Ascending aorta (tissue), 2 donors: Measurements from ENCODE around the gene DIPK1A. TPM values are rescaled to one million over a fixed set of nuclear protein-coding genes. Genes with fewer than 3 reads are reported as not detected.
A peak's percentile ranks its signal among the peaks of the same experiment; 100 is the strongest.

ENCODE experiments used
- DNase-seq, 2 donors: peaks; one replicate each; pipeline ENCODE4 v3.0.0-alpha.2; 2019; ENCODE audit warnings: low spot score in 2 of 2
- H3K27ac ChIP-seq, 2 donors: fragments of 200-600 bp; sonication (generic); one replicate each; pipeline ENCODE4 v1.5.1; 2016 to 2017; ENCODE audit warnings: mild to moderate bottlenecking in 1 of 2
- H3K27me3 ChIP-seq: fragments of 200-600 bp; sonication (generic); one replicate; pipeline ENCODE4 v1.5.1; 2017
- H3K36me3 ChIP-seq, 2 donors: fragments of 200-600 bp; sonication (generic); one replicate each; pipeline ENCODE4 v1.5.1; 2016
- H3K4me1 ChIP-seq, 2 donors: fragments of 200-600 bp; sonication (generic); one replicate each; pipeline ENCODE4 v1.5.1; 2016 to 2017; ENCODE audit warnings: mild to moderate bottlenecking in 1 of 2
- H3K4me3 ChIP-seq, 2 donors: fragments of 200-600 bp; sonication (generic); one replicate each; pipeline ENCODE4 v1.5.1; 2016 to 2017; ENCODE audit warnings: mild to moderate bottlenecking in 1 of 2
- H3K9me3 ChIP-seq, 2 donors: fragments of 200-600 bp; sonication (generic); one replicate each; pipeline ENCODE4 v1.5.1; 2016
- intact Hi-C: fragments of 100-400 bp; cut with DNase I; formaldehyde crosslinking; loops from one replicate; pipeline ENCODE4 v1.15.1; 2023
- total RNA-seq: library from RNA; depleted of rRNA; stranded (reverse); fragments of >200 nt; gene quantifications from one replicate; pipeline ENCODE4 v1.1.0, GENCODE V29; 2016
- TF ChIP-seq, protein P1 (sequence below), 3 experiments: fragments of 200-600 bp in 2 of 3; fragments of 450-650 bp in 1 of 3; sonication (generic) in 2 of 3; IDR thresholded peaks; one replicate each; pipeline ENCODE4 v1.5.1; 2016 to 2019; ENCODE audit warnings: antibody characterized with exemption in 3 of 3, mild to moderate bottlenecking in 1 of 3, moderate library complexity in 1 of 3

Gene DIPK1A
- total RNA-seq, 1 donor from 2014 or later, result 7.0 TPM

DNA sequence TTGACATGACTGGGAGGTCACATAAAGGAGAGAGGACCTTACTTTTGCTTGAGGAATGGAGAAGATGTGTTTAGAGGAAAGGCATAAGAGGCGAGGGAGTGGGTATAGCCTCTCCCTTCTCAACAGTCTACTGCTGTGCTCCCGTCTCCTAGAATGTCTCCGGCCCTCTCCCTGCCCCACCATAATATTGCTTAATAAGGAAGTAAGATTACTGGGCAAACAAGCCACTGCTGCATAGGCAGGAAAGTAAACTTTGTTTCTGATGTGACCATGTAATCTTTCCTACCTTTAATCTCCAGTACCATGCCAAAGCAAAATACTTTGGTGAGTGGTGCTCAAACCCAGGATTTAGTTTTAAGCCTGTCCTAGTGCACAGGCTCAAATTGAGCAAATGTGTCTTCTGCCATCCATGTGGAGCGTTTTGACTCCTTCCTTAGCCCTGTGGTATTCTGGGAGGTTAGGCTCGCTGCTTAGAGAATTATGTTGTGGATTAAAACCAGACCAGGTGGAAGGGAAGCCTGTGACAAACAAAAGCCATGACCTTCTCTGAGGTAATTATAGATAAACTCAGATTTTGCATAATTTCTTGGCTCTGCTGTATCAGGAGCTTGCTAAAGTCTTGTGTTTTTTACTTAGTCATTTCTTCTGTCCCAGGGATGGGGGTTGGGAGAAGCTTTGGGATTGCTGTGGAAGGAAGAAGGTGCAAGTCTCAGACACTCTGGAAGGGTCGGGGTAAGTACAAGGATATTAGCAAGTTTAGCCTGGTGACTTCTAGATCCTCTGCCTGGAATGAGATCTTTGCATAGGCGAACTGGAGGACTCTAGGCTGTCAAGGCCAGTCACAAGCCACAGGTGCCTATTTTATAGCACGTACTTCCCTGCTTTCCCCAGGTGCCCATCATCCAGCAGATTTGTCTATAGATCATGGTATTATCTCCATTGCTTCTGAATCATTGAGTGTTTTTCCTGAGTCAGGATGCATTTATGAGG is 34.5 kb upstream of the DIPK1A start:
- TF ChIP-seq, protein P1, sequence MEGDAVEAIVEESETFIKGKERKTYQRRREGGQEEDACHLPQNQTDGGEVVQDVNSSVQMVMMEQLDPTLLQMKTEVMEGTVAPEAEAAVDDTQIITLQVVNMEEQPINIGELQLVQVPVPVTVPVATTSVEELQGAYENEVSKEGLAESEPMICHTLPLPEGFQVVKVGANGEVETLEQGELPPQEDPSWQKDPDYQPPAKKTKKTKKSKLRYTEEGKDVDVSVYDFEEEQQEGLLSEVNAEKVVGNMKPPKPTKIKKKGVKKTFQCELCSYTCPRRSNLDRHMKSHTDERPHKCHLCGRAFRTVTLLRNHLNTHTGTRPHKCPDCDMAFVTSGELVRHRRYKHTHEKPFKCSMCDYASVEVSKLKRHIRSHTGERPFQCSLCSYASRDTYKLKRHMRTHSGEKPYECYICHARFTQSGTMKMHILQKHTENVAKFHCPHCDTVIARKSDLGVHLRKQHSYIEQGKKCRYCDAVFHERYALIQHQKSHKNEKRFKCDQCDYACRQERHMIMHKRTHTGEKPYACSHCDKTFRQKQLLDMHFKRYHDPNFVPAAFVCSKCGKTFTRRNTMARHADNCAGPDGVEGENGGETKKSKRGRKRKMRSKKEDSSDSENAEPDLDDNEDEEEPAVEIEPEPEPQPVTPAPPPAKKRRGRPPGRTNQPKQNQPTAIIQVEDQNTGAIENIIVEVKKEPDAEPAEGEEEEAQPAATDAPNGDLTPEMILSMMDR (IDR thresholded peaks at IDR 0.05), result no peak
- no peak overlapping the region for H3K27ac ChIP-seq
- H3K36me3 ChIP-seq, result no peaks in the 10 kb centered on the region
- no peaks in the 10 kb centered on the region for H3K27me3 ChIP-seq
- peaks cover 3% of the 10 kb centered on the region in 2 donors for H3K4me1 ChIP-seq
- no peak for DNase-seq
- no peaks in the 10 kb centered on the region for H3K9me3 ChIP-seq
- no peak overlapping the region for H3K4me3 ChIP-seq
- intact Hi-C loops, result loop anchor here (2.0 kb wide), 1 partner anchor 35 kb away; the partner anchor contains the start of gene DIPK1A

DNA sequence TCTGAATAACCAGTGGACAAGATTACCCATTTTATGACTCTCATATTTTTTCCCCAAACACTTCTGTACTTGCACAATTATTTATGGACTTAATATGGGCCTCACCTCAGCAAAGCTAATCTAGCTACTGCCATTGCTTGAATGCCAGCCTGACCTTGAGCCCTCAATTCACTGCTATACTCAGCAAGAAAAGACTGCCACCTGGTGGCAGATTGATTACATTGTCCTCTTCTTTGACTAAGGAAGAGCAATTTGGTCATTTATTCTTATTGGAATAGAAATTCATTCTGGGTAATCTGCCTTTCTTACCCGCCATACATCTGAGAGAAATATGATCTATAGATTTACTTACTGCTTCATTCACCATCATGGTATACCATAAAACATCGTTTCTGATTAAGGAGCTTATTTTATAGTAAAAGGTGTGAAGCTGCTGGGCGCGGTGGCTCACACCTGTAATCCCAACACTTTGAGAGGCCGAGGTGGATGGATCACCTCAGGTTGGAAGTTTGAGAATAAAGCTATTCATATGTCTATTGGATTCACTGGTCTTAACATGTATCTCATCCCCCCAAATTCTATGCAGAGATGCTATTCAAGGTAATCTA is 32.9 kb upstream of the DIPK1A start:
- TF ChIP-seq, protein P1 (IDR thresholded peaks at IDR 0.05), result peak; percentile 75 to 84 (median 77)
- H3K9me3 ChIP-seq, result no peaks in the 10 kb centered on the region
- intact Hi-C loops, result loop anchor here (1.0 to 2.0 kb wide), 2 partner anchors 33 to 135 kb away; partner anchors contain the start of gene DIPK1A
- peaks cover 0 to 5% of the 10 kb centered on the region in 2 donors for H3K4me1 ChIP-seq
- H3K27me3 ChIP-seq, result no peaks in the 10 kb centered on the region
- no peaks in the 10 kb centered on the region for H3K36me3 ChIP-seq
- peak in 1 of 2 donors; percentile 87 for DNase-seq
- no peak overlapping the region for H3K4me3 ChIP-seq
- H3K27ac ChIP-seq, result no peak overlapping the region

DNA sequence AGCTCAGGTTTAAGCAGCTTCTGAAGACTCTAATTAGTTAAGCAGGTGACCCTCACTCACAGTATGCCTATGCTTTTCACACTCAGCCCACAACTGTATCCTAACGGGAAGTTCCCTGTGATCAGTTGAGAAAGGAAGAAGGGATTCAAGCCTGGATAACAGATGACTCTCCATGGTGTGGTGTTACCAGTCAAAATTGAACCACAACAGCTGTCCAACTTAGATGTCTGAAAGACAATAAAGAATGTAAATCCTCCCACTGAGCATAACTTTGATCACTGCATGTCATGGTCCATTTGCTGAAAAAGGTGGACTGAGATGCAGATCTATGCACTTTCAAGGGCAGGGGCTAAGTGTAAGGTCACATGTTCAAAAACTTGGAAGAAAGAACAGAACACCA is 32.3 kb upstream of the DIPK1A start:
- intact Hi-C loops, result no loop called here
- H3K4me3 ChIP-seq, result no peak overlapping the region
- no peak for DNase-seq
- no peaks in the 10 kb centered on the region for H3K36me3 ChIP-seq
- H3K4me1 ChIP-seq, result peaks cover 0 to 5% of the 10 kb centered on the region in 2 donors
- TF ChIP-seq, protein P1 (IDR thresholded peaks at IDR 0.05), result no peak
- H3K9me3 ChIP-seq, result no peaks in the 10 kb centered on the region
- no peaks in the 10 kb centered on the region for H3K27me3 ChIP-seq
- no peak overlapping the region for H3K27ac ChIP-seq

DNA sequence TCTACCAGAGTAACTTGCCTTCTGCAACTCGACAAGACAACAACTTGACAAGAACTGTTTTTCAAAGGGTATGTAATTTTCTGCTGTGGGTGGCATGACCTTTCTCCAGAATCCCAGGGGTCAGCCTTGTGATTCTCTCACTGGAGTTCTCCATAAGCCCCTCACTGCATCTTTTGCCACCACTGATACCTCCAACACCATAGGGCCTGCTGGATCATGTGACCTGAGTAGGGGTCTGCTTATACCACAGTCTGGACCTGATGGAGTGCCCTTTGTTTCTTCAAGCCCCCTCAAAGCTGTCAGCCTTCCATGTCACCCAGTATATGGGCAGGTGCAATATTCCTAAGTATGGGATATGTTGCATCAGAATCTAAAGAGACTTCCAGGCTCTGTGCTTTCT is 31.6 kb upstream of the DIPK1A start:
- intact Hi-C loops, result no loop called here
- Histone ChIP-seq H3K27ac (no peak overlapping the region), H3K9me3 (no peaks in the 10 kb centered on the region), H3K36me3 (no peaks in the 10 kb centered on the region), H3K4me1 (peaks cover 0 to 5% of the 10 kb centered on the region in 2 donors), H3K4me3 (no peak overlapping the region), H3K27me3 (no peaks in the 10 kb centered on the region)
- TF ChIP-seq, protein P1 (IDR thresholded peaks at IDR 0.05), result no peak
- DNase-seq, result no peak

DNA sequence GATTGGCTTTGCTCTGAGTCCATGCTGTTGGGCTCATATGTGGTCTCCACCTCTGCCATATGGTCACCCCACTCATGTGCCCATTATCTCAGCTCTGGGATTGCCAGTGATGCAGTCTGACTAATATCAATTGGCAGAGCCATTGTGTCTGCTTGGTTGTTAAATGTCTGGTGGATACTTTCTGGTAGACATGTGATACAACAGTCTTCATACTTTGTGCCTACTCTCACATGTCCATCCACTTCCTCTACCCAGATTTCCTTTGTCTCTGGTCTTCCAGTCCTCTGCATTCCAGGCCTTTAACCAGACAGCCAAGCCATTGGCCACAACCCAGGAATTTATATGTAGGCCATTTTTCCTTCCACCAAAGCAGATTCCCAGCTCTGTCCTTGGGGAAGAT is 30.8 kb upstream of the DIPK1A start:
- no peaks in the 10 kb centered on the region for H3K27me3 ChIP-seq
- no peaks in the 10 kb centered on the region for H3K9me3 ChIP-seq
- no peaks in the 10 kb centered on the region for H3K36me3 ChIP-seq
- no peak overlapping the region for H3K27ac ChIP-seq
- peaks cover 0 to 5% of the 10 kb centered on the region in 2 donors for H3K4me1 ChIP-seq
- no peak overlapping the region for H3K4me3 ChIP-seq
- intact Hi-C loops, result no loop called here
- no peak for DNase-seq
- TF ChIP-seq, protein P1 (IDR thresholded peaks at IDR 0.05), result no peak
